Parathyroid adenoma (tissue), 2 donors: ENCODE results near the gene DICER1.
A peak's percentile ranks its signal among the peaks of the same experiment; 100 is the strongest.

Experiments used
- H2AFZ ChIP-seq: fragments of 300-600 bp; sonication (generic); one replicate; pipeline ENCODE4 v1.7.0; 2017; ENCODE audit warnings: antibody characterized with exemption, mild to moderate bottlenecking
- H3K27ac ChIP-seq: fragments of 300-600 bp; sonication (generic); one replicate; pipeline ENCODE4 v1.7.0; 2017
- H3K27me3 ChIP-seq: fragments of 300-600 bp; sonication (generic); one replicate; pipeline ENCODE4 v1.7.0; 2017; ENCODE audit warnings: low read length; ENCODE audit not compliant: control insufficient read depth, insufficient read depth
- H3K36me3 ChIP-seq: fragments of 300-600 bp; sonication (generic); one replicate; pipeline ENCODE4 v1.7.0; 2017; ENCODE audit warnings: low read length; ENCODE audit not compliant: control insufficient read depth, insufficient read depth
- H3K4me1 ChIP-seq: fragments of 300-600 bp; sonication (generic); one replicate; pipeline ENCODE4 v1.7.0; 2017; ENCODE audit warnings: control low read depth
- H3K4me2 ChIP-seq: fragments of 300-600 bp; sonication (generic); one replicate; pipeline ENCODE4 v1.7.0; 2017; ENCODE audit warnings: low read length
- H3K4me3 ChIP-seq: fragments of 300-600 bp; sonication (generic); one replicate; pipeline ENCODE4 v1.7.0; 2017; ENCODE audit warnings: low read depth, low read length
- H3K79me2 ChIP-seq: fragments of 300-600 bp; sonication (generic); one replicate; pipeline ENCODE4 v1.7.0; 2017; ENCODE audit warnings: control low read depth
- H3K9ac ChIP-seq: fragments of 300-600 bp; sonication (generic); one replicate; pipeline ENCODE4 v1.7.0; 2017; ENCODE audit warnings: mild to moderate bottlenecking
- H3K9me3 ChIP-seq: fragments of 300-600 bp; sonication (generic); one replicate; pipeline ENCODE4 v1.7.0; 2017; ENCODE audit warnings: low read length; ENCODE audit not compliant: control insufficient read depth
- CTCF ChIP-seq: fragments of 300-600 bp; sonication (generic); IDR thresholded peaks from one replicate; pipeline ENCODE4 v1.7.0; 2017; ENCODE audit warnings: antibody characterized with exemption, mild to moderate bottlenecking
- donor health status: primary hyperparathyroidism.

DICER1 gene

GRCh38 chr14:95185767-95186392 is 28.6 kb upstream of the DICER1 start:
- Histone ChIP-seq H3K4me3 (no peak overlapping the region), H3K4me1 (no peaks in the 10 kb centered on the region)

GRCh38 chr14:95185033-95185766 is 27.9 kb upstream of the DICER1 start:
- Histone ChIP-seq H3K79me2 (no peaks in the 10 kb centered on the region), H3K4me2 (no peak overlapping the region), H2AFZ (no peak overlapping the region), H3K9ac (no peak overlapping the region), H3K27ac (peak overlapping the region; percentile 49), H3K4me3 (no peak overlapping the region), H3K9me3 (no peaks in the 10 kb centered on the region), H3K4me1 (no peaks in the 10 kb centered on the region), H3K36me3 (no peaks in the 10 kb centered on the region), H3K27me3 (no peaks in the 10 kb centered on the region)
- TF ChIP-seq CTCF = no peak

More at GRCh38 chr14:95185767-95186392, 28.6 kb upstream of the DICER1 start:
- Histone ChIP-seq H3K36me3 (no peaks in the 10 kb centered on the region), H2AFZ (no peak overlapping the region), H3K27ac (peak overlapping the region; percentile 49), H3K4me2 (no peak overlapping the region), H3K9me3 (no peaks in the 10 kb centered on the region), H3K27me3 (no peaks in the 10 kb centered on the region), H3K9ac (no peak overlapping the region), H3K79me2 (no peaks in the 10 kb centered on the region)
- TF ChIP-seq CTCF = no peak

- H3K27ac ChIP-seq = no peak overlapping the region
- H3K4me1 ChIP-seq = no peaks in the 10 kb centered on the region
- H3K36me3 ChIP-seq = no peaks in the 10 kb centered on the region
- H3K27me3 ChIP-seq = no peaks in the 10 kb centered on the region
- no peak overlapping the region for H3K4me3 ChIP-seq
- no peaks in the 10 kb centered on the region for H3K79me2 ChIP-seq
- no peak overlapping the region for H3K4me2 ChIP-seq
- H2AFZ ChIP-seq = no peak overlapping the region
- no peak overlapping the region for H3K9ac ChIP-seq
- no peaks in the 10 kb centered on the region for H3K9me3 ChIP-seq
- no peak for TF ChIP-seq CTCF
These were observed 27.1 kb upstream of the DICER1 start for GRCh38 chr14:95184413-95184790.

GRCh38 chr14:95183532-95184412 is 26.4 kb upstream of the DICER1 start:
- Histone ChIP-seq H3K27ac (no peak overlapping the region), H3K79me2 (no peaks in the 10 kb centered on the region), H3K4me3 (no peak overlapping the region), H3K9ac (no peak overlapping the region), H3K4me2 (no peak overlapping the region), H2AFZ (no peak overlapping the region), H3K36me3 (no peaks in the 10 kb centered on the region), H3K9me3 (no peaks in the 10 kb centered on the region), H3K4me1 (no peaks in the 10 kb centered on the region), H3K27me3 (no peaks in the 10 kb centered on the region)
- no peak for TF ChIP-seq CTCF
